ENCODE data around the gene SOX18.

DNA sequence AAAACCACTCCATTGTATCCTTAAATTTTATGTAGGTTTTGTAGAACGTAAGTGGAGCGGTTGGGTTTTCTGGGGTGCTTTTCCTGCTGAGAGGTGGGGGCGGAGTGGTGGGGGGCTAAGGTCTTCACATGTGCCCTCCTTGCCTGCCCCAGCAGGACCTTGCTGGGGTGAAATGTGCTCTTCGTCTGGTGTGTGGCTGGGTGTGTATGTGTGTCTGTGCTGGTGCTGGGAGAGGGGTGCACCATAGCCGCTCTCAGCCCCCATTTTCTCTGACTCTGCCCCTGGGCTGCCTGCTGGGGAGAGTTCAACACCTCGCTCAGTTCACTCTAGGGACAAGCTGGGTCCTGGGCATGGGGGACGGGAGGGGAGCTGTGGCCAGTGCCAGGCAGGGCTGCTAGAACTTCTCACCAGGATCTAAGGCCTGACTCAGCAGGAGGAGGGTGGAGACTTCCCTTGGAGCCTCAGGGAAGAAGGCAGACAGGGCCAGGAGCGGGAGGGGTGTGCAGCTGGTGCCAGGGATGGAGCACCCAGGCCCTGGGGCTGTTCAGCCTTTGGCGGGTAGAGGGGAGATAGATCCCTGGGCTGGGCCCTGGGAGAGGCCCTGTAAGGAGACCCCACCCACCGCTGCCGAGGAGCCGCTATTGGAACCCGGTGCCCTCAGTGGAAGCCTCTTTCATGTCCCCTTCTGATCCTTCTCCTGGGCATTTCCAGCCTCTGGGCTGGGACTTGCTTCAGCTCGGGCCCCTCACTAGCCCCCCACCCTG lies 4.8 kb downstream of the SOX18 start:
- TF ChIP-seq, protein P1, sequence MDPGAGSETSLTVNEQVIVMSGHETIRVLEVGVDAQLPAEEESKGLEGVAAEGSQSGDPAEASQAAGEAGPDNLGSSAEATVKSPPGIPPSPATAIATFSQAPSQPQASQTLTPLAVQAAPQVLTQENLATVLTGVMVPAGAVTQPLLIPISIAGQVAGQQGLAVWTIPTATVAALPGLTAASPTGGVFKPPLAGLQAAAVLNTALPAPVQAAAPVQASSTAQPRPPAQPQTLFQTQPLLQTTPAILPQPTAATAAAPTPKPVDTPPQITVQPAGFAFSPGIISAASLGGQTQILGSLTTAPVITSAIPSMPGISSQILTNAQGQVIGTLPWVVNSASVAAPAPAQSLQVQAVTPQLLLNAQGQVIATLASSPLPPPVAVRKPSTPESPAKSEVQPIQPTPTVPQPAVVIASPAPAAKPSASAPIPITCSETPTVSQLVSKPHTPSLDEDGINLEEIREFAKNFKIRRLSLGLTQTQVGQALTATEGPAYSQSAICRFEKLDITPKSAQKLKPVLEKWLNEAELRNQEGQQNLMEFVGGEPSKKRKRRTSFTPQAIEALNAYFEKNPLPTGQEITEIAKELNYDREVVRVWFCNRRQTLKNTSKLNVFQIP (CRISPR knock-in tag; IDR thresholded peaks at IDR 0.05; ENCODE audit: borderline replicate concordance, low read depth), result no peak
- TF ChIP-seq, protein P2, sequence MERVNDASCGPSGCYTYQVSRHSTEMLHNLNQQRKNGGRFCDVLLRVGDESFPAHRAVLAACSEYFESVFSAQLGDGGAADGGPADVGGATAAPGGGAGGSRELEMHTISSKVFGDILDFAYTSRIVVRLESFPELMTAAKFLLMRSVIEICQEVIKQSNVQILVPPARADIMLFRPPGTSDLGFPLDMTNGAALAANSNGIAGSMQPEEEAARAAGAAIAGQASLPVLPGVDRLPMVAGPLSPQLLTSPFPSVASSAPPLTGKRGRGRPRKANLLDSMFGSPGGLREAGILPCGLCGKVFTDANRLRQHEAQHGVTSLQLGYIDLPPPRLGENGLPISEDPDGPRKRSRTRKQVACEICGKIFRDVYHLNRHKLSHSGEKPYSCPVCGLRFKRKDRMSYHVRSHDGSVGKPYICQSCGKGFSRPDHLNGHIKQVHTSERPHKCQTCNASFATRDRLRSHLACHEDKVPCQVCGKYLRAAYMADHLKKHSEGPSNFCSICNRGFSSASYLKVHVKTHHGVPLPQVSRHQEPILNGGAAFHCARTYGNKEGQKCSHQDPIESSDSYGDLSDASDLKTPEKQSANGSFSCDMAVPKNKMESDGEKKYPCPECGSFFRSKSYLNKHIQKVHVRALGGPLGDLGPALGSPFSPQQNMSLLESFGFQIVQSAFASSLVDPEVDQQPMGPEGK (CRISPR knock-in tag; IDR thresholded peaks at IDR 0.05; ENCODE audit: borderline replicate concordance), result no peak
- TF ChIP-seq CSDC2 (CRISPR knock-in tag; IDR thresholded peaks at IDR 0.05), result no peak
- no peak for TF ChIP-seq ZFP3 (CRISPR knock-in tag; IDR thresholded peaks at IDR 0.05)
- TF ChIP-seq, protein P3, sequence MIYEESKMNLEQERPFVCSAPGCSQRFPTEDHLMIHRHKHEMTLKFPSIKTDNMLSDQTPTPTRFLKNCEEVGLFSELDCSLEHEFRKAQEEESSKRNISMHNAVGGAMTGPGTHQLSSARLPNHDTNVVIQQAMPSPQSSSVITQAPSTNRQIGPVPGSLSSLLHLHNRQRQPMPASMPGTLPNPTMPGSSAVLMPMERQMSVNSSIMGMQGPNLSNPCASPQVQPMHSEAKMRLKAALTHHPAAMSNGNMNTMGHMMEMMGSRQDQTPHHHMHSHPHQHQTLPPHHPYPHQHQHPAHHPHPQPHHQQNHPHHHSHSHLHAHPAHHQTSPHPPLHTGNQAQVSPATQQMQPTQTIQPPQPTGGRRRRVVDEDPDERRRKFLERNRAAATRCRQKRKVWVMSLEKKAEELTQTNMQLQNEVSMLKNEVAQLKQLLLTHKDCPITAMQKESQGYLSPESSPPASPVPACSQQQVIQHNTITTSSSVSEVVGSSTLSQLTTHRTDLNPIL (CRISPR knock-in tag; IDR thresholded peaks at IDR 0.05; ENCODE audit: low read depth), result no peak
